ENCODE measurements around the gene MON1A. TPM values are rescaled to one million over a fixed set of nuclear protein-coding genes. Genes with fewer than 3 reads are reported as not detected.

MON1A gene
- total and polyA plus RNA-seq, 10 of the 15 experiments (the other 5 are each of a cell fraction or from before 2014, with no cell fraction given): 1.3 to 10.5 (median 7.7) TPM

GRCh38 chr3:49914906-49915305, 14.7 kb downstream of the MON1A start:
- ChIA-PET POLR2A (interaction anchor here (0.7 kb wide), 2 partner anchors 10 to 797 kb away, joined by 4 to 9 read pairs; no protein-coding TSS in a partner anchor), RAD21 (ENCODE audit: unreplicated experiment) (interaction anchor here (0.6 kb wide), 1 partner anchor 375 kb away, joined by 5 read pairs; no protein-coding TSS in a partner anchor), CTCF (interaction anchor here (0.9 kb wide), 2 partner anchors 9 to 76 kb away, joined by 3 to 4 read pairs; no protein-coding TSS in a partner anchor), SMC1A (ENCODE audit: uncharacterized antibody, unreplicated experiment) (no interaction called here)
- H3K27ac ChIP-seq (ENCODE audit: control insufficient read depth, insufficient read depth): no peak overlapping the region
- H3K4me1 ChIP-seq (ENCODE audit: control insufficient read depth, insufficient read depth, low read length): no peaks in the 10 kb centered on the region
- DNase-seq (ENCODE audit: low read depth, low spot score) (no peak), FAIRE-seq (no peak), ATAC-seq (no peak)
- BruUV-seq (replicated peaks): no TSS peak
- H3K4me3 ChIP-seq: no peak overlapping the region
- 74% methylated on average over 2 of the region's 2 CpGs for WGBS (ENCODE audit: insufficient coverage, insufficient replicate concordance, low lambda C conversion rate, missing lambda C conversion rate)
- no peak overlapping the region for H3K9ac ChIP-seq (ENCODE audit: control insufficient read depth, insufficient read depth, low read length)
- TF ChIP-seq NRF1 (conservative IDR thresholded peaks at IDR 0.05; ENCODE audit: low read depth, low read length) (no peak), GABPA (IDR thresholded peaks at IDR 0.05; ENCODE audit: low read depth) (no peak), RELB (IDR thresholded peaks at IDR 0.05; ENCODE audit: low read depth) (no peak)
- no peaks in the 10 kb centered on the region for H3K9me3 ChIP-seq (replicated peaks; ENCODE audit: control insufficient read depth, insufficient read depth, low read length)
- no peaks in the 10 kb centered on the region for H3K79me2 ChIP-seq (ENCODE audit: control insufficient read depth, insufficient read depth, low read length)
- intact Hi-C loops (cut with micrococcal nuclease; ENCODE audit: unreplicated experiment) (no loop called here), in situ Hi-C loops (cut with MboI) (no loop called here)
- H3K27me3 ChIP-seq (replicated peaks in 1 of 2; ENCODE audit: control insufficient read depth in 2 of 2, insufficient read depth in 2 of 2, low read length in 1 of 2): no peaks in the 10 kb centered on the region
- H3K4me2 ChIP-seq (ENCODE audit: control insufficient read depth, insufficient read depth): no peak overlapping the region
- H3K36me3 ChIP-seq (ENCODE audit: control insufficient read depth in 2 of 2, insufficient read depth in 2 of 2, low read length in 1 of 2): peaks cover 0 to 1% of the 10 kb centered on the region in 2 experiments; a peak in 2 of 4 replicates
- no peak overlapping the region for H2AFZ ChIP-seq (ENCODE audit: control insufficient read depth, low read depth, low read length)
- no peaks in the 10 kb centered on the region for H4K20me1 ChIP-seq (ENCODE audit: control insufficient read depth, insufficient read depth)

- Histone ChIP-seq H4K20me1 (ENCODE audit: control insufficient read depth, insufficient read depth) (no peaks in the 10 kb centered on the region), H3K36me3 (ENCODE audit: control insufficient read depth in 2 of 2, insufficient read depth in 2 of 2, low read length in 1 of 2) (peaks cover 0 to 2% of the 10 kb centered on the region in 2 experiments; a peak in 2 of 4 replicates), H3K4me1 (ENCODE audit: control insufficient read depth, insufficient read depth, low read length) (no peaks in the 10 kb centered on the region), H3K27ac (ENCODE audit: control insufficient read depth, insufficient read depth) (no peak overlapping the region), H2AFZ (ENCODE audit: control insufficient read depth, low read depth, low read length) (no peak overlapping the region), H3K9ac (ENCODE audit: control insufficient read depth, insufficient read depth, low read length) (no peak overlapping the region), H3K79me2 (ENCODE audit: control insufficient read depth, insufficient read depth, low read length) (no peaks in the 10 kb centered on the region), H3K4me3 (no peak overlapping the region), H3K9me3 (replicated peaks; ENCODE audit: control insufficient read depth, insufficient read depth, low read length) (no peaks in the 10 kb centered on the region), H3K27me3 (replicated peaks in 1 of 2; ENCODE audit: control insufficient read depth in 2 of 2, insufficient read depth in 2 of 2, low read length in 1 of 2) (no peaks in the 10 kb centered on the region), H3K4me2 (ENCODE audit: control insufficient read depth, insufficient read depth) (no peak overlapping the region)
- no peak for DNase-seq (ENCODE audit: low read depth, low spot score)
- in situ Hi-C loops (cut with MboI): no loop called here
- SMC1A ChIA-PET (ENCODE audit: uncharacterized antibody, unreplicated experiment): no interaction called here
- CTCF ChIA-PET: interaction anchor here (0.5 to 1.6 kb wide), 3 partner anchors 27 to 258 kb away, joined by 3 to 4 read pairs (median 3); partner anchors contain the start of gene RBM6
- 84% methylated on average over 4 of the region's 4 CpGs for WGBS (ENCODE audit: insufficient coverage, insufficient replicate concordance, low lambda C conversion rate, missing lambda C conversion rate)
- POLR2A ChIA-PET: no interaction called here
- TF ChIP-seq SP1 (IDR thresholded peaks at IDR 0.05; ENCODE audit: low read depth, low read length): no peak
- no peak for TF ChIP-seq CBX3 (IDR thresholded peaks at IDR 0.05; ENCODE audit: borderline replicate concordance, low read depth)
- no peak for TF ChIP-seq SMC3 (IDR thresholded peaks at IDR 0.05; ENCODE audit: borderline replicate concordance, low read length)
- TF ChIP-seq NFYA (IDR thresholded peaks at IDR 0.05; ENCODE audit: borderline replicate concordance, low read depth, low read length): no peak
- no peak for TF ChIP-seq IRF4 (IDR thresholded peaks at IDR 0.05; ENCODE audit: low read depth, low read length)
- TF ChIP-seq POLR2A (IDR thresholded peaks at IDR 0.05; ENCODE audit: low read depth, low read length): no peak
- RAD21 ChIA-PET (ENCODE audit: unreplicated experiment): no interaction called here
- intact Hi-C loops (cut with micrococcal nuclease; ENCODE audit: unreplicated experiment): no loop called here
- no peak for ATAC-seq
- no peak for FAIRE-seq
- no TSS peak for BruUV-seq (replicated peaks)
Observed at GRCh38 chr3:49912881-49913281, 16.7 kb downstream of the MON1A start.
